WTC11 (cell line): ENCODE measurements around the gene DNTT.

Experiments used
- ATF2 ChIP-seq: sonication (generic); formaldehyde crosslinking; IDR thresholded peaks from 2 replicates; pipeline ENCODE4 v1.8.1; 2022; ENCODE audit warnings: low read depth, missing genetic modification reagents, borderline replicate concordance
- CREM ChIP-seq: sonication (generic); formaldehyde crosslinking; IDR thresholded peaks from 2 replicates; pipeline ENCODE4 v1.8.1; 2022; ENCODE audit warnings: mild to moderate bottlenecking, missing genetic modification reagents, moderate library complexity
- CTCF ChIP-seq: fragments of 200-600 bp; IDR thresholded peaks from 2 replicates; pipeline ENCODE4 v1.8.0; 2022; ENCODE audit warnings: antibody characterized with exemption
- ELF4 ChIP-seq: sonication (generic); formaldehyde crosslinking; IDR thresholded peaks from 2 replicates; pipeline ENCODE4 v1.8.1; 2022; ENCODE audit warnings: low read depth, mild to moderate bottlenecking, moderate library complexity, missing genetic modification reagents
- FOXP1 ChIP-seq: sonication (generic); formaldehyde crosslinking; IDR thresholded peaks from 2 replicates; pipeline ENCODE4 v1.8.0; 2022; ENCODE audit warnings: missing genetic modification reagents, mild to moderate bottlenecking, moderate library complexity, borderline replicate concordance
- FOXP4 ChIP-seq: sonication (generic); formaldehyde crosslinking; IDR thresholded peaks from 2 replicates; pipeline ENCODE4 v1.8.0; 2022; ENCODE audit warnings: mild to moderate bottlenecking, missing genetic modification reagents
- NFATC4 ChIP-seq: fragments of 250-450 bp; sonication (Bioruptor Pico); IDR thresholded peaks from 2 replicates; pipeline ENCODE4 v1.9.0; 2021; ENCODE audit warnings: mild to moderate bottlenecking
- NR2C2 ChIP-seq: sonication (generic); formaldehyde crosslinking; IDR thresholded peaks from 2 replicates; pipeline ENCODE4 v1.8.0; 2022; ENCODE audit warnings: mild to moderate bottlenecking, missing genetic modification reagents
- RELA ChIP-seq: sonication (generic); formaldehyde crosslinking; IDR thresholded peaks from 2 replicates; pipeline ENCODE4 v1.8.1; 2022; ENCODE audit warnings: missing genetic modification reagents, mild to moderate bottlenecking, borderline replicate concordance
- SOX15 ChIP-seq: fragments of 250-450 bp; sonication (Bioruptor Pico); IDR thresholded peaks from 2 replicates; pipeline ENCODE4 v1.9.0; 2021; ENCODE audit warnings: mild to moderate bottlenecking
- TEAD1 ChIP-seq: sonication (generic); formaldehyde crosslinking; IDR thresholded peaks from 2 replicates; pipeline ENCODE4 v1.8.0; 2022; ENCODE audit warnings: mild to moderate bottlenecking, missing genetic modification reagents
- USF2 ChIP-seq: sonication (generic); formaldehyde crosslinking; IDR thresholded peaks from 2 replicates; pipeline ENCODE4 v1.8.1; 2023; ENCODE audit warnings: mild to moderate bottlenecking, missing genetic modification reagents, moderate library complexity
- ZBTB21 ChIP-seq: sonication (generic); formaldehyde crosslinking; IDR thresholded peaks from 2 replicates; pipeline ENCODE4 v1.8.1; 2023; ENCODE audit warnings: mild to moderate bottlenecking, missing genetic modification reagents, borderline replicate concordance
- ZNF281 ChIP-seq: sonication (generic); formaldehyde crosslinking; IDR thresholded peaks from 2 replicates; pipeline ENCODE4 v1.8.0; 2023; ENCODE audit warnings: mild to moderate bottlenecking, missing genetic modification reagents

GRCh38 chr10:96359616-96360015 is 55.4 kb downstream of the DNTT start:
- no peak for TF ChIP-seq TEAD1 (CRISPR knock-in tag)
- no peak for TF ChIP-seq CTCF
- TF ChIP-seq NR2C2, result no peak
- TF ChIP-seq ATF2 (CRISPR knock-in tag), result no peak
- TF ChIP-seq USF2, result no peak
- TF ChIP-seq NFATC4 (CRISPR knock-in tag), result no peak
- no peak for TF ChIP-seq SOX15 (CRISPR knock-in tag)
- TF ChIP-seq ELF4 (CRISPR knock-in tag), result no peak
- no peak for TF ChIP-seq RELA
- TF ChIP-seq ZNF281, result no peak
- no peak for TF ChIP-seq CREM (CRISPR knock-in tag)
- no peak for TF ChIP-seq FOXP4 (CRISPR knock-in tag)
- no peak for TF ChIP-seq FOXP1 (CRISPR knock-in tag)
- no peak for TF ChIP-seq ZBTB21
